GM12891 (cell line): Measurements from ENCODE around the gene ZNF296.

Source experiments
- DNase-seq: peaks from one replicate; pipeline ENCODE4 v3.0.0; 2011; ENCODE audit warnings: low spot score; ENCODE audit not compliant: insufficient read length
- FAIRE-seq: peaks from 2 replicates; lab custom pipeline; 2011; peaks lifted over from hg19 to GRCh38; lab: Jason Lieb, UNC
- PAX5 ChIP-seq: IDR thresholded peaks from 2 replicates; pipeline ENCODE4 v1.6.1; 2011; ENCODE audit warnings: low read length, moderate library complexity, mild to moderate bottlenecking; ENCODE audit not compliant: insufficient read depth, severe bottlenecking
- POLR2A ChIP-seq: IDR thresholded peaks from 2 replicates; pipeline ENCODE4 v1.6.1; 2011; ENCODE audit warnings: low read depth, low read length, control low read depth
- POLR2AphosphoS5 ChIP-seq: IDR thresholded peaks from 2 replicates; pipeline ENCODE4 v1.6.1; 2011; ENCODE audit warnings: low read depth, low read length, control low read depth
- POU2F2 ChIP-seq: IDR thresholded peaks from 2 replicates; pipeline ENCODE4 v1.6.1; 2011; ENCODE audit warnings: low read depth, mild to moderate bottlenecking, control low read depth, low read length, moderate library complexity
- SPI1 ChIP-seq: IDR thresholded peaks from 2 replicates; pipeline ENCODE4 v1.6.1; 2011; ENCODE audit warnings: low read depth, low read length, control low read depth
- TAF1 ChIP-seq: IDR thresholded peaks from 2 replicates; pipeline ENCODE4 v1.6.1; 2011; ENCODE audit warnings: low read depth, low read length, control low read depth

ZNF296 gene

DNA sequence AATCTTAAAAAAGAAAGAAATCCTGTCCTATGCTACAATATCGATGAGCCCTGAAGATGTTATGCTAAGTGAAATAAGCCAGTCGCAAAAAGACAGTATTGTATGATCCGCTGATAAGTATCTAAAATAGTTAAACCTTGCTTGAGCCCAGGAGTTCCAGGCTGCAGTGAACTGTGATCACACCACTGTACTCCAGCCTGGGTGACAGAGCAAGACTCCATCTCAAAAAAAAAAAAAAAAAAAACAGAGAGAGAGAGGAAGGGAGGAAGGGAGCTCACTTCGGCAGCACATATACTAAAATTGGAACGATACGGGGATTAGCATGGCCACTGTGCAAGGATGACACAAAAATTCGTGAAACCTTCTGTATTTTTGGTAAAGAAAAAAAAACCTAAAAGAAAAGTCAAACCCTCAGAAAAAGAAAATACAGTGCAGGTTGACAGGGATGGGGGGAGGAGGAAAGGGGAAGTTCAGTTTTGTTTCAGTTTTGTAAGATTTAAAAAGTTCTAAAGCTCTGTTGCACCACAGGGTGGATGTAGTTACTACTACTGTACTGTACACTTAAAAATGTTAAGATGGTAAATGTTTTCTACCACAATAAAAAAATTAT is 29.0 kb downstream of the ZNF296 start:
- TF ChIP-seq PAX5 = no peak
- peak; percentile 69 for TF ChIP-seq SPI1
- FAIRE-seq = no peak
- DNase-seq = no peak

DNA sequence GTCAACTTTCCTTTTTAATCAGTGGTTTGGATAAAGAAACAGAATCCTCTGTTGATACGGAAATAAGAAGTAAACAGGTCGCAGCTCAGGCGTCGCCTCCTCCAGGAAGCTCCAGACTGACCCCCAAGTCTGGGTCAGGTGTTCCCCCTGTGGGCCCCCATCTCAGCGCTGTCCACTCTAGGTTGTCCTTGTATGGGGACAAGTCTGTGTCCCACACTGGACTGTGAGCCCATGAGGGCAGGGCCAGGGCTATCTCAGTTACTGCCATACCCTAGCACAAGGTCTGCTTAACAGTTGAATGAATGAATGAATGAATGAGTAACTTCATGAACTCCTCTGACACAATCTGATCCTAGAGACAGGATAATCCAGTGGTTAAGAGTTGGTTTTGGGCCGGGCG is 29.9 kb downstream of the ZNF296 start:
- DNase-seq (no peak), FAIRE-seq (no peak)
- TF ChIP-seq POLR2AphosphoS5 = no peak
- TF ChIP-seq POU2F2 = no peak
- TF ChIP-seq TAF1 = no peak
- TF ChIP-seq SPI1 = no peak
- no peak for TF ChIP-seq PAX5
- TF ChIP-seq POLR2A = no peak

- TF ChIP-seq PAX5 (no peak), TAF1 (no peak), POU2F2 (no peak), POLR2AphosphoS5 (no peak), SPI1 (no peak), POLR2A (no peak)
- DNase-seq = no peak
- peak; percentile 5 for FAIRE-seq
These were observed 30.5 kb downstream of the ZNF296 start for GRCh38 chr19:45045671-45046353.

DNA sequence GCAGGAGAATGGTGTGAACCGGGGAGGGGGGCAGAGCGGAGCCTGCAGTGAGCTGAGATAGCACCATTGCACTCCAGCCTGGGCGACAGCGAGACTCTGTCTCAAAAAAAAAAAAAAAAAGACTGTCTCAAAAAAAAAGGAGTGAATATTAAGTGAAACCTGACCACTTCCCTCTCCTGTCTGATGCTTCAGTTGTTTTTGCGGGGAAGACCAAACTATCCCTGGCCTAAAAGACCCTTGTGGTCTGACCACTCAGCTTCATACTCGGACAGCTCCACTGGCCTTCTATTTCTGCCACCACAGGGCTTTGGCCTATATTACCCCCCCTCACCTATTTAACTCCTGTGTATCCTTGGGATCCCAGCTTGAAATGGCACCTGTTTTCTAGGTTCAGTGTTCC is 35.2 kb downstream of the ZNF296 start:
- TF ChIP-seq PAX5 (no peak), TAF1 (no peak), SPI1 (peak; percentile 29; the same call in 1 of the 2 replicates)
- no peak for FAIRE-seq
- DNase-seq = no peak

GRCh38 chr19:45040059-45040771 is 36.1 kb downstream of the ZNF296 start:
- no peak for DNase-seq
- no peak for FAIRE-seq
- TF ChIP-seq PAX5 (no peak), POLR2A (no peak), SPI1 (peak; percentile 63)

DNA sequence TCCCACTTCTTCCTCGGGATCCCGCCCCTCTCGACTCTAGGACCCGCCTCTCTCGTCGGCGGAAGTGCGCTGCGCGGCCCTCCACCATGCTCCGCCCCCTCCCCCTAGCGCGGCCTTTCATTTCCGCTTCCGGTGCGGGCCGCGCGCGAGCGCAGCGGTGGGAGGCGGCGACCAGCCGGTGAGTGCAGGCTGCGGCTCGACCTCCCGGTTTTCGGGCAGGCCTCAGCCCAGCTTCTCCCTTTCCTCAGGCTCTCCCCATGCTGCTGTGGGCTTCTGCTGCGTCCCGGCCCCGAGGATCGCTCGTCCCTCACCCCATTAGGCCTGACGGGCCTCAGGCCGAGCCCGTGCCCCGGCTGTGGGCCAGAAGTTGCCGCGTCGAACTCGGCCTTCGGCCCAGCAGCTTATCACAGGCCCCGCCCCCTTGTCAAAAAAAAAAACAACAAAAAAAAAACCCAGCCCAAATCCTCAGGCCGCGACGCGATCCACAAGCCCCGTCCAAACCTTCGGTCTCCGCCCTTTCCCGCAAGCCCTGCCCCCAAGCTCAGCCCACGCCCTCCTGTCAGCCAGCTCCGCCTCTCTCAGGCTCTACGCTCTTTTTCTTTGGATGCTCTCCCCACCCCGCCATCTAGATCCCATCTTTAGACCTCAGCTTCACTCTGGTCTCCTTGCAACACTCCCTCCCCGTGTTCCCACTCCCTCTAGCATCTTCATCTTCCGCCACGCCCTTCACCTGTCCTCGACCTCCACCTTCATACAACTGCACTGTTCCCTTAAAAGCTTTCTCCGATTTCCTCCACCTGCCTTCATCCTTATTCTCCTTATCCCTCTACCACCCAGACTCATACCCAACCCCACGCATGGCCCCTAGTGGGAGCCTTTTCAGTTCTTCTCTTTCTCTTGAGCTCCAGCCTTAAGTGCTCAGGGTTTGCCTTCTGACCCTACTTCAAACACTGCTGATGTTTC is 37.1 kb downstream of the ZNF296 start, which contains the start of gene CLASRP:
Gene CLASRP (plus strand): TSS at position 115 of the 963 bp plus-strand sequence. CDS start 1,168 bp downstream, outside the sequence.
- peak; percentile 91 for FAIRE-seq
- TF ChIP-seq POU2F2 (no peak), SPI1 (peak; percentile 57), POLR2A (peak; percentile 87), TAF1 (peak; percentile 90), PAX5 (no peak), POLR2AphosphoS5 (peak; percentile 98)
- peak; percentile 90 for DNase-seq

- peak; percentile 22; the same call in 1 of the 2 replicates for TF ChIP-seq POLR2AphosphoS5
- no peak for TF ChIP-seq SPI1
- no peak for TF ChIP-seq POLR2A
- TF ChIP-seq TAF1 = no peak
- FAIRE-seq (no peak), DNase-seq (no peak)
These were observed 38.7 kb downstream of the ZNF296 start for GRCh38 chr19:45037393-45038169.

- FAIRE-seq (no peak), DNase-seq (no peak)
- TF ChIP-seq PAX5 (no peak), POU2F2 (no peak), SPI1 (no peak), POLR2A (no peak), TAF1 (no peak), POLR2AphosphoS5 (no peak)
These were observed 40.5 kb downstream of the ZNF296 start for GRCh38 chr19:45035755-45036154.
